Measurements from ENCODE around the gene OTOS.

Gene OTOS

DNA sequence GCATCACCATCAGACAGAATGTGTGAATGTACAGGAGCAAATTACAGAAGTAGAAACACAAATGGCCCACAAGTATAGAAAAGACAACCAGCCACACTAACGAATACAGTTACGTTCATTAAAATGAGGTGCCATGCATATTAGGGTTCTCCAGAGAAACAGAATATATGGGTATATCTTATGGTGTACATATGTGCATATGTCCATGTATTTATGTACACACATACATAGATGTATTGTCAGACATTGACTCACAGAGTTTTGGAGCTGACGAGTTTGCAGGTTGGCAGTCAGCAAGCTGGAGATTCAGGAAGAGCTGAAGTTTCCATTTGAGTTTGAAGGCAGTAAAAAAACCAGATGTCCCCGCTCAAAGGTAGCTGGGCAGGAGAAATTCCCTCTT lies 37.3 kb downstream of the OTOS start:
- Histone ChIP-seq H3K36me3 (ENCODE audit: insufficient read depth, low read length) (no peaks in the 10 kb centered on the region), H3K4me1 (ENCODE audit: insufficient read depth, low read length) (no peaks in the 10 kb centered on the region), H3K4me3 (ENCODE audit: low read length) (no peak overlapping the region), H2AFZ (ENCODE audit: low read depth, low read length) (no peak overlapping the region), H3K9me3 (ENCODE audit: low read length) (no peaks in the 10 kb centered on the region), H3K27me3 (ENCODE audit: insufficient read depth, low read length) (no peaks in the 10 kb centered on the region)

GRCh38 chr2:240098349-240098748 lies 42.1 kb downstream of the OTOS start:
- H3K36me3 ChIP-seq (ENCODE audit: insufficient read depth, low read length), result no peaks in the 10 kb centered on the region
- peaks cover 36% of the 10 kb centered on the region for H3K27me3 ChIP-seq (ENCODE audit: insufficient read depth, low read length)
- H2AFZ ChIP-seq (ENCODE audit: low read depth, low read length), result no peak overlapping the region
- peaks cover 9% of the 10 kb centered on the region for H3K9me3 ChIP-seq (ENCODE audit: low read length)
- peaks cover 4% of the 10 kb centered on the region for H3K4me1 ChIP-seq (ENCODE audit: insufficient read depth, low read length)
- H3K4me3 ChIP-seq (ENCODE audit: low read length), result no peak overlapping the region

- peaks cover 11% of the 10 kb centered on the region for H3K9me3 ChIP-seq (ENCODE audit: low read length)
- H3K27me3 ChIP-seq (ENCODE audit: insufficient read depth, low read length), result peaks cover 39% of the 10 kb centered on the region
- H3K36me3 ChIP-seq (ENCODE audit: insufficient read depth, low read length), result no peaks in the 10 kb centered on the region
- peaks cover 4% of the 10 kb centered on the region for H3K4me1 ChIP-seq (ENCODE audit: insufficient read depth, low read length)
- no peak overlapping the region for H2AFZ ChIP-seq (ENCODE audit: low read depth, low read length)
- no peak overlapping the region for H3K4me3 ChIP-seq (ENCODE audit: low read length)
These were observed 44.6 kb downstream of the OTOS start for GRCh38 chr2:240095556-240096523.

- peaks cover 18% of the 10 kb centered on the region for H3K27me3 ChIP-seq (ENCODE audit: insufficient read depth, low read length)
- H2AFZ ChIP-seq (ENCODE audit: low read depth, low read length), result no peak overlapping the region
- no peak overlapping the region for H3K4me3 ChIP-seq (ENCODE audit: low read length)
- no peaks in the 10 kb centered on the region for H3K4me1 ChIP-seq (ENCODE audit: insufficient read depth, low read length)
- no peaks in the 10 kb centered on the region for H3K36me3 ChIP-seq (ENCODE audit: insufficient read depth, low read length)
- peaks cover 6% of the 10 kb centered on the region for H3K9me3 ChIP-seq (ENCODE audit: low read length)
These were observed 51.2 kb downstream of the OTOS start for GRCh38 chr2:240089306-240089705.
